ENCODE measurements around the gene COL23A1.
A peak's percentile ranks its signal among the peaks of the same experiment; 100 is the strongest.

The COL23A1 gene

GRCh38 chr5:178590141-178590923, at the start of gene COL23A1:
TSS of gene COL23A1 (minus strand) at chr5:178590393.
- DNase-seq: peak; percentile 6

- no peak for DNase-seq
Measured at GRCh38 chr5:178637356-178638074, 47.3 kb upstream of the COL23A1 start.

- no peak for DNase-seq
Measured at GRCh38 chr5:178632285-178632684, 42.1 kb upstream of the COL23A1 start.

- no peak for DNase-seq
Measured at GRCh38 chr5:178630951-178631350, 40.8 kb upstream of the COL23A1 start.

- DNase-seq: no peak
Measured at GRCh38 chr5:178630475-178630930, 40.3 kb upstream of the COL23A1 start.

- DNase-seq: no peak
Measured at GRCh38 chr5:178627259-178627598, 37.0 kb upstream of the COL23A1 start.

GRCh38 chr5:178626484-178627258, 36.5 kb upstream of the COL23A1 start, which contains the start of gene CLK4:
TSS of gene CLK4 (minus strand) at chr5:178627050. CDS start at chr5:178623416, 3,634 bp downstream.
- DNase-seq: peak; percentile 95

GRCh38 chr5:178625679-178626483, 35.7 kb upstream of the COL23A1 start:
- DNase-seq: no peak

- no peak for DNase-seq
Measured at GRCh38 chr5:178624631-178625546, 34.7 kb upstream of the COL23A1 start.

- DNase-seq: no peak
Measured at GRCh38 chr5:178622679-178623247, 32.6 kb upstream of the COL23A1 start.

GRCh38 chr5:178619390-178619789, 29.2 kb upstream of the COL23A1 start:
- DNase-seq: no peak

- no peak for DNase-seq
Measured at GRCh38 chr5:178612299-178612698, 22.1 kb upstream of the COL23A1 start.

- no peak for DNase-seq
Measured at GRCh38 chr5:178606269-178606668, 16.1 kb upstream of the COL23A1 start.

GRCh38 chr5:178605788-178606187, 15.6 kb upstream of the COL23A1 start:
- DNase-seq: no peak

GRCh38 chr5:178602752-178603151, 12.6 kb upstream of the COL23A1 start:
- no peak for DNase-seq

GRCh38 chr5:178595750-178596149, 5.6 kb upstream of the COL23A1 start:
- DNase-seq: no peak

GRCh38 chr5:178595150-178595549, 5.0 kb upstream of the COL23A1 start:
- no peak for DNase-seq

GRCh38 chr5:178590924-178591423, 781 bp upstream of the COL23A1 start:
- DNase-seq: no peak

- DNase-seq: no peak
Measured at GRCh38 chr5:178589180-178590140, 733 bp downstream of the COL23A1 start.

GRCh38 chr5:178588769-178589168, 1.4 kb downstream of the COL23A1 start:
- DNase-seq: no peak
